ENCODE results near the gene TENM3.

The TENM3 gene

DNA sequence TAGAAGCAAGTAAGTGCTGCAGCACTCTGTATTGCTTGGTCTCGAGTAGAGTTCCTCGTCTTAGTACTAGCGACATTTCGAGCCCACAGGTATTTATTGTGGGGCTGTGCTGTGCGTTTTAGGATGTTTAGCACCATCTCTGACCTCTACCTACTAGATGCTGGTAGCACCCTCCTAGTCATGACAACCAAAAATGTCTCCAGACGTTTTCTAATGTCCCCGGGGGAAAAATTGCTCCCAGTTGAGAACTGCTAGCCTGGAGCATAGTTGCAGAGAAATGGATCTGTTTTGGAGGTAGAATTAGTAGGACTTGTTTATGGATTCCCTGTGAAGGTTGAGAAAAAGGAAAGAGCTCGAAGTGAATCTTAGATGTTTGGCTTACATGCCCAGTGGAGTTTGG lies 287.2 kb downstream of the TENM3 start:
- TF ChIP-seq, protein P1, sequence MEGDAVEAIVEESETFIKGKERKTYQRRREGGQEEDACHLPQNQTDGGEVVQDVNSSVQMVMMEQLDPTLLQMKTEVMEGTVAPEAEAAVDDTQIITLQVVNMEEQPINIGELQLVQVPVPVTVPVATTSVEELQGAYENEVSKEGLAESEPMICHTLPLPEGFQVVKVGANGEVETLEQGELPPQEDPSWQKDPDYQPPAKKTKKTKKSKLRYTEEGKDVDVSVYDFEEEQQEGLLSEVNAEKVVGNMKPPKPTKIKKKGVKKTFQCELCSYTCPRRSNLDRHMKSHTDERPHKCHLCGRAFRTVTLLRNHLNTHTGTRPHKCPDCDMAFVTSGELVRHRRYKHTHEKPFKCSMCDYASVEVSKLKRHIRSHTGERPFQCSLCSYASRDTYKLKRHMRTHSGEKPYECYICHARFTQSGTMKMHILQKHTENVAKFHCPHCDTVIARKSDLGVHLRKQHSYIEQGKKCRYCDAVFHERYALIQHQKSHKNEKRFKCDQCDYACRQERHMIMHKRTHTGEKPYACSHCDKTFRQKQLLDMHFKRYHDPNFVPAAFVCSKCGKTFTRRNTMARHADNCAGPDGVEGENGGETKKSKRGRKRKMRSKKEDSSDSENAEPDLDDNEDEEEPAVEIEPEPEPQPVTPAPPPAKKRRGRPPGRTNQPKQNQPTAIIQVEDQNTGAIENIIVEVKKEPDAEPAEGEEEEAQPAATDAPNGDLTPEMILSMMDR (IDR thresholded peaks at IDR 0.05; ENCODE audit: low read depth, low read length) = no peak
- H3K27me3 ChIP-seq = no peaks in the 10 kb centered on the region
- H3K36me3 ChIP-seq = no peaks in the 10 kb centered on the region
- no peaks in the 10 kb centered on the region; the same call in 1 of the 2 replicates for H3K4me1 ChIP-seq
- H3K4me3 ChIP-seq (ENCODE audit: low read depth, low read length) = no peak overlapping the region
- no peaks in the 10 kb centered on the region for H3K9me3 ChIP-seq
- DNase-seq = no peak

DNA sequence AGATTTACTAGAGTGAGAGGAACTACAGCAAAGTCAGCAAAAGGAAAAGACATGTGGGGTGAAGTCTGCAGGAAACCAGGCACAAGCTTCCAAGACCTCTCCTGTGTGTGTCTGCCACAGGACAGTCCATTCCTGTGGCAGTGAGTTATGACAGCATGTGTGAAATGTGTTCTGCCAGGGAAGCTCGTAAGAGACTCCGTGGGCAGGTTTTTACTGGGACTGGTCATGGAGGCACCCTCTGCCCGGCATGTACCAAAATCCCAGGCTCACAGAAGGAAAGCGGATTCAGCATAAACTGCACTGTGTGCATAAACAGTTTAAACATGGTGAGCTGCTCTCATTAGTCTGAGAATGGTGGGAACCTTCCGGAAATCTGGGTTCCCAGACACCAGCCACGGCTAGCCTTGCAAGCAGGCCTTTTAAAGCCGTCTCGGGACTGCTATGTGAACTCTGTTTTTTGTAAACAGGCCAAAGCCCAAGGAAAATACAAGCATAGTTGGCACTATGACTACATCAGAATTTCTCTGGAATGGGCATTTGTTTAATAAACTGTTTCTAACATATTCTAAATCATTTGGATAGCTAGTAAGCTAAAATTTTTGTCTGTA lies 288.5 kb downstream of the TENM3 start:
- Histone ChIP-seq H3K4me3 (ENCODE audit: low read depth, low read length) (no peak overlapping the region), H3K27me3 (no peaks in the 10 kb centered on the region), H3K36me3 (no peaks in the 10 kb centered on the region), H3K9me3 (no peaks in the 10 kb centered on the region), H3K4me1 (peaks cover 1% of the 10 kb centered on the region; the same call in 1 of the 2 replicates)
- TF ChIP-seq, protein P1 (IDR thresholded peaks at IDR 0.05; ENCODE audit: low read depth, low read length) = no peak
- no peak for DNase-seq

DNA sequence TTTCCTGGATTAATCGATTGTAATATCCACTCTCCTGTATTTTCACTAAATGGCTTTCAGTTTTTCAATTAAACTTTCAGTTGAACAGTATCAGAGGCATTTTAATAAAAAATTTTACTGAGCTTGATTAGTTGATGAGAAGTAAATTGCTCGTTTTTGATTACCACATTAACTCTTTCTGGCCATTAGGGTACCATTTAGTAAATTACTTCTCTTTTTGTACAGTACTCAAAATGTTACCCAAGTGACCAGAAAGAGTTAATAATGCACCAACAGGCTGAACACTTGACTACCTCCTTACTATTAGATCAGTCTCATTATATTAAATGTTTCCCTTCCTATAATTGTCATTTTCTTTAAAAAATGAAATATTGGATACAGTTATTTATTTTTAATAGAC lies 289.2 kb downstream of the TENM3 start:
- Histone ChIP-seq H3K9me3 (no peaks in the 10 kb centered on the region), H3K4me1 (peaks cover 5% of the 10 kb centered on the region; the same call in 1 of the 2 replicates), H3K27me3 (no peaks in the 10 kb centered on the region), H3K36me3 (no peaks in the 10 kb centered on the region), H3K4me3 (ENCODE audit: low read depth, low read length) (no peak overlapping the region)
- no peak for DNase-seq
- TF ChIP-seq, protein P1 (IDR thresholded peaks at IDR 0.05; ENCODE audit: low read depth, low read length) = no peak

DNA sequence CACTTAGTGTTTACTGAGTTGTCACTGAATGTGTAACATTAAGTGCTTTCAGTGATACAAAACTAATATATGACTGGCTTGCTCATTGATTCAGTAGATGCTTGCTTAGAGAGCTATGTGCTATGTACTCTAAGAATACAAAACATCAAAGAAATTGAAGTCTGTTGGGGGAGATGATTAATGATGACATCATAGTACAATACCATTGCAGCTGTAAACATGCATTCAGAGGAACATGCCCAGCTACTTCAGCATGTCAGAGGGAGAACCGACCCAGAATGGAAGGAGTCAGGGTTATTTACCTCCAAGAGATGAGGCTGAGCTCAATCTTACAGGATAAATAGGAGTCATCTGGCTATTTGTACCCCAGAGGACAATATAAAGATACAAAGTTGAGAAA lies 290.8 kb downstream of the TENM3 start:
- TF ChIP-seq, protein P1 (IDR thresholded peaks at IDR 0.05; ENCODE audit: low read depth, low read length) = no peak
- H3K4me3 ChIP-seq (ENCODE audit: low read depth, low read length) = no peak overlapping the region
- H3K36me3 ChIP-seq = no peaks in the 10 kb centered on the region
- no peak for DNase-seq
- H3K9me3 ChIP-seq = no peaks in the 10 kb centered on the region
- H3K27me3 ChIP-seq = no peaks in the 10 kb centered on the region
- H3K4me1 ChIP-seq = peaks cover 5% of the 10 kb centered on the region; the same call in 1 of the 2 replicates

DNA sequence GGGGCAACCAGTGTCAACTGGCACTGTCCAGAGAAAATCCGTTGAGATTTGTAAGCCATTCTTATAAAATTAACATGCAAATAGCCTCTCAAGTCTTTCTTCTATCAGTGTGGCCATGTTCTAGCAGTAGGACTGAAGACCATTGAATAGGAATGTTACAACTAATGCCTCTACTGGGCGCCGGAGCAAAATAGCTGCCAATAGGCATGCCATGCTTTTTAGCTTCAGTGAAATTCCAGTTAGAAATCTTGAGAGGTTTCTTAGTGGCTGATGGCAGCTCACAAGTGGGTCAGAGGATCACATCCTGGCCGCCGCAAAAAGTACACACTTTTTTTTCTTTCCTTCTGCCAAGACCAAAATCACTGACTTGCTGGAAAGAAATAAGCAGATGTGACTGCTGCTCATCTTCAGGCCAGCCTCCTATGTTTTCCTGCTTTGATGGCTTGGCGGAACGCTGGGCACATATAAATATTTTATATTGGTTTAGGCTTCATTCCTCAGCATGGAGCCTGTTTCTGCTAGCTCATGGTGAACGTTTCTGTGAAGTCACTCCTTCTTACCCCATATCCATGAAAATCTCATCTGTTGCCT lies 293.1 kb downstream of the TENM3 start:
- Histone ChIP-seq H3K9me3 (no peaks in the 10 kb centered on the region), H3K4me3 (ENCODE audit: low read depth, low read length) (no peak overlapping the region), H3K4me1 (peaks cover 5% of the 10 kb centered on the region; the same call in 1 of the 2 replicates), H3K27me3 (no peaks in the 10 kb centered on the region), H3K36me3 (no peaks in the 10 kb centered on the region)
- DNase-seq = no peak
- TF ChIP-seq, protein P1 (IDR thresholded peaks at IDR 0.05; ENCODE audit: low read depth, low read length) = no peak

Data from BE2C (cell line).